Activated naive CD4-positive, alpha-beta T cell treated with anti-CD3 and anti-CD28 coated beads, Interleukin-2, amount 10 ng/mL, durations not matched to agents 7 days and 5 days (primary cell): Measurements from ENCODE around the gene HRH3.

Experiments
- CTCF ChIA-PET: fragments of 350-600 bp; sonication (Branson Sonifier 250); formaldehyde crosslinking; loops from one replicate; lab custom pipeline; 2021; ENCODE audit warnings: antibody characterized with exemption; lab: Charles Lee
- DNase-seq: peaks from one replicate; pipeline ENCODE4 v3.0.0-alpha.2; 2020
- H3K27ac Mint-ChIP-seq: one replicate; pipeline ENCODE4 v1.8.0; 2021; ENCODE audit warnings: mild to moderate bottlenecking, moderate library complexity, mixed read lengths
- H3K27me3 Mint-ChIP-seq: one replicate; pipeline ENCODE4 v1.8.0; 2021; ENCODE audit warnings: mild to moderate bottlenecking, mixed read lengths
- H3K36me3 Mint-ChIP-seq: one replicate; pipeline ENCODE4 v1.8.0; 2021; ENCODE audit warnings: mixed read lengths
- H3K4me1 Mint-ChIP-seq: one replicate; pipeline ENCODE4 v1.8.0; 2021; ENCODE audit warnings: mixed read lengths
- H3K4me3 Mint-ChIP-seq: one replicate; pipeline ENCODE4 v1.8.0; 2021; ENCODE audit warnings: mild to moderate bottlenecking, moderate library complexity, mixed read lengths
- H3K9me3 Mint-ChIP-seq: one replicate; pipeline ENCODE4 v1.8.0; 2021; ENCODE audit warnings: mixed read lengths

The HRH3 gene

DNA sequence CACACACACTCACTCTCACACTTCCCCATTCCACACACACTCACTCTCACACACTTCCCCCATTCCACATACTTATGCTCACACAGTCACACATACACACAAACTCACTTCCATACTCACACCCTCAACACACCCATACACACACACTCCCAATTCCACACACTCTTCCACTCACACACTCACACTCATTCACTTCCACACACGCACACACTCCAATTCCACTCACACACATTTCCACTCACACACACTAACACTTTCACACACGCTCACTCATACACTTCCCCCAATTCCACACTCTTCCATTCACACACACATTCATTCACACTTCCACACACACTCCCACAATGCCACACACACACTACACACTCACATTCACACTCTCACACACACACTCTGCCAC is 10.2 kb upstream of the HRH3 start:
- DNase-seq = no peak
- no peaks in the 10 kb centered on the region for H3K36me3 Mint-ChIP-seq
- H3K9me3 Mint-ChIP-seq = no peaks in the 10 kb centered on the region
- CTCF ChIA-PET = no interaction called here
- no peak overlapping the region for H3K27ac Mint-ChIP-seq
- peaks cover 24% of the 10 kb centered on the region for H3K27me3 Mint-ChIP-seq
- H3K4me1 Mint-ChIP-seq = no peaks in the 10 kb centered on the region
- H3K4me3 Mint-ChIP-seq = no peak overlapping the region

DNA sequence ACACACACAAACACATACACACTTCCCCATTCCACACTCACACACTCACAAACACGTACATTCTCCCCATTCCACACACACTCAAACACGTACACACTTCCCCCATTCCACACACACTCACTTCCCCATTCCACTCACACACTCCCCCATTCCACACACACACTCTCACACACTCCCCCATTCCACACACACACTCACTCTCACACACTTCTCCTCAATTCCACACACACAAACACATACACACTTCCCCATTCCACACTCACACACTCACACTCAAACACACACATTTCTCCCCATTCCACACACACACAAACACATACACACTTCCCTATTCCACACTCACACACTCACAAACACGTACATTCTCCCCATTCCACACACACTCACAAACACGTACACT is 9.6 kb upstream of the HRH3 start:
- peaks cover 31% of the 10 kb centered on the region for H3K27me3 Mint-ChIP-seq
- no peak overlapping the region for H3K27ac Mint-ChIP-seq
- CTCF ChIA-PET = no interaction called here
- H3K36me3 Mint-ChIP-seq = no peaks in the 10 kb centered on the region
- no peak overlapping the region for H3K4me3 Mint-ChIP-seq
- no peak for DNase-seq
- no peaks in the 10 kb centered on the region for H3K4me1 Mint-ChIP-seq
- no peaks in the 10 kb centered on the region for H3K9me3 Mint-ChIP-seq

- no peak for DNase-seq
- H3K4me1 Mint-ChIP-seq = no peaks in the 10 kb centered on the region
- H3K27ac Mint-ChIP-seq = no peak overlapping the region
- H3K4me3 Mint-ChIP-seq = no peak overlapping the region
- H3K27me3 Mint-ChIP-seq = peaks cover 33% of the 10 kb centered on the region
- no peaks in the 10 kb centered on the region for H3K9me3 Mint-ChIP-seq
- CTCF ChIA-PET = no interaction called here
- no peaks in the 10 kb centered on the region for H3K36me3 Mint-ChIP-seq
Observed at GRCh38 chr20:62228982-62229545, 9.0 kb upstream of the HRH3 start.

DNA sequence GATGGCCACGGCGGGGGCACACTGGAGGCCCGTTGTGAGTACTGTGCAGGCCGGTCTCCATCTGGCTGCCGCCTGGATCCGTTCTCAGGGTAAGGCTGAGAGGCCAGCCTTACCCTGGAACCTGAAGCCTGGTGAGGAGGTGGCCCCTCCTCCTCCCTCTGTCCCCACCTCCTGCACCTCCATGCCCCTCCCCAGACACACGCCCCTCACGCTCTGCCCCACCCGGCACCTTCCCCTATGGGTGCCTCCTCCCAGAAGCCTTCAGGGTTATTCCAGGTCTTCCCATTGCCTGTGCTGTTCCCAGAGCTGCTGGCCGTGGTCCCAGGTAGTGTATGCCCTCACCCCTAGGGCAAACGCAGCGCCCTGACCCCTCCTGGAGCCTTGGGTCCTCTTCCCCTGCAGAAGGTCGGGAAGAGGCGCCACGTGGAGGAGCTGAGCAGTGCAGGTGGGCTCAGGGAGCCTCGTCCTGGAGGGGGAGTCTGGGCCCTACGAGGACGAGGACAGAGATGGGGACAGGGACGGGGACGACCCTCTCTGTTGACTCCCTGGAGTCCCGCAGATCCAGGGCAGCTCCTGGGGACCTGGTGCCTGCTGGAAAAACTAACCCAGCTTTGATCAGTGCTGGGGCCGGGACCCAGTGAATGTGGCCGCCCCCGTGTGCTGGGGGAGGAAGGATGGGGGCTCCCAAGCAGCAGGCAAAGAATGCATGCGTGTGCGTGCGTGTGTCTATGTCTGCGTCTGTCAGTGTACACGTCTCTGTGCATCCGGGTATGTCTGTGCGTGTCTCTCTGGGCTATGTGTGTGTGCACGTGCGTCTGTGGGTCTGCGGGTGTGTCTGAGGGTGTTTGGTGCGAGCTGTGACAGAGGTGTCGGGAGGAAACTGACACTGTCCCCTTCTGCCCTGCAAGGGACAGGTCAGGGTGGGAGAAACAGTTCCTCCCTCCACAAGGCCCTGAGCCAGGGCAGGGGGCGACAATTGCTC is 8.2 kb upstream of the HRH3 start:
- Mint-ChIP-seq H3K27ac (no peak overlapping the region), H3K36me3 (no peaks in the 10 kb centered on the region), H3K27me3 (peaks cover 36% of the 10 kb centered on the region), H3K4me1 (no peaks in the 10 kb centered on the region), H3K9me3 (no peaks in the 10 kb centered on the region), H3K4me3 (no peak overlapping the region)
- no peak for DNase-seq
- CTCF ChIA-PET = no interaction called here

GRCh38 chr20:62227591-62227976 is 7.5 kb upstream of the HRH3 start:
- CTCF ChIA-PET = no interaction called here

GRCh38 chr20:62226707-62227590 is 6.9 kb upstream of the HRH3 start:
- Mint-ChIP-seq H3K4me3 (no peak overlapping the region), H3K27me3 (peaks cover 44% of the 10 kb centered on the region), H3K4me1 (no peaks in the 10 kb centered on the region), H3K9me3 (no peaks in the 10 kb centered on the region), H3K27ac (no peak overlapping the region), H3K36me3 (no peaks in the 10 kb centered on the region)
- no peak for DNase-seq
- CTCF ChIA-PET = no interaction called here

More at GRCh38 chr20:62227591-62227976, 7.5 kb upstream of the HRH3 start:
- DNase-seq = no peak
- Mint-ChIP-seq H3K27me3 (peaks cover 42% of the 10 kb centered on the region), H3K9me3 (no peaks in the 10 kb centered on the region), H3K4me3 (no peak overlapping the region), H3K4me1 (no peaks in the 10 kb centered on the region), H3K27ac (no peak overlapping the region), H3K36me3 (no peaks in the 10 kb centered on the region)

GRCh38 chr20:62225820-62226635 is 6.0 kb upstream of the HRH3 start:
- Mint-ChIP-seq H3K4me3 (no peak overlapping the region), H3K27me3 (peaks cover 52% of the 10 kb centered on the region), H3K4me1 (peaks cover under 1% of the 10 kb centered on the region), H3K9me3 (no peaks in the 10 kb centered on the region), H3K27ac (no peak overlapping the region), H3K36me3 (no peaks in the 10 kb centered on the region)
- DNase-seq = no peak
- CTCF ChIA-PET = no interaction called here

DNA sequence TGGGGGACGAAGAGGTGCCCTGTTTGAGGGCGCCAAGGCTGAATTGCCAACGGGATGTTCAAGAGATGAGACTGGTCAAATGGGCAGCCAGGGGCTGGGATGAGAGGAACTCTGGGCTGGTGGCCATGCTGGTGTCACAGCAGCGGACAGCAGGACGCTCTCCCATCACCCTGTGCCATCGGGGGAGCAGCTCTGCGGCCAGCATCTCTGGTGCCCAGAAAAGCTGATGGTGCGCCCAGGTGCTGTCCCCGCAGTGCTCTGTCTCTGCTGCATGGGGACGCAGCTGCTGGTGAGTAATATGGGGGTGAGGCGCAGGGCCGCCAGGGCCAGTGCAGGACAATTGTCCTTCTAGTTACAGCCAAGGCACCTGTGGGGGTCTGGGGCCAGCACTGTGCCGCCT is 4.9 kb upstream of the HRH3 start:
- Mint-ChIP-seq H3K4me3 (no peak overlapping the region), H3K4me1 (peaks cover 4% of the 10 kb centered on the region), H3K9me3 (no peaks in the 10 kb centered on the region), H3K27me3 (peaks cover 59% of the 10 kb centered on the region), H3K36me3 (no peaks in the 10 kb centered on the region), H3K27ac (no peak overlapping the region)
- CTCF ChIA-PET = no interaction called here
- DNase-seq = no peak

- CTCF ChIA-PET = no interaction called here
- Mint-ChIP-seq H3K9me3 (no peaks in the 10 kb centered on the region), H3K27me3 (peaks cover 64% of the 10 kb centered on the region), H3K4me1 (peaks cover 4% of the 10 kb centered on the region), H3K4me3 (no peak overlapping the region), H3K27ac (no peak overlapping the region), H3K36me3 (no peaks in the 10 kb centered on the region)
- no peak for DNase-seq
Observed at GRCh38 chr20:62224113-62224855, 4.2 kb upstream of the HRH3 start.

DNA sequence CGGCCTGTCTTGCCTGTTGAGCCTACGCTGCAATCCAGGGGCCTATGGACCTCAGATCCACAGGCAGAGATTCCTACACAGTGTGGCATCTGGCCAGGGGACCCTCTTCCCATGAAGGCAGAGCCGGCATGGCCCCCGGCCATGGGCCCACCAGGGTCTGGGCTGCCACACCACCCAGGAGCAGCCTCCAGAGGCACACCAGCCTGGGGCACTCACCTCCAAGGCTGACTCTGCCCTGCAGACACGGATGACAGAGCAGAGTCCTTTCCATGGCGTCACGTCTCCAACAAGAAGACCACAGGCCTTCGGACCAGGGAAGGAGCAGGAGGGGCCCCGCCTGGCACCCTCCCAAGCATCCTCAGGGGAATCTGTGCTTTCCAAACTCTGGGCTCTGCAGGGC is 3.5 kb upstream of the HRH3 start:
- H3K27ac Mint-ChIP-seq = no peak overlapping the region
- H3K4me3 Mint-ChIP-seq = no peak overlapping the region
- H3K27me3 Mint-ChIP-seq = peaks cover 71% of the 10 kb centered on the region
- no peak for DNase-seq
- no peaks in the 10 kb centered on the region for H3K36me3 Mint-ChIP-seq
- CTCF ChIA-PET = no interaction called here
- H3K4me1 Mint-ChIP-seq = peaks cover 4% of the 10 kb centered on the region
- no peaks in the 10 kb centered on the region for H3K9me3 Mint-ChIP-seq

DNA sequence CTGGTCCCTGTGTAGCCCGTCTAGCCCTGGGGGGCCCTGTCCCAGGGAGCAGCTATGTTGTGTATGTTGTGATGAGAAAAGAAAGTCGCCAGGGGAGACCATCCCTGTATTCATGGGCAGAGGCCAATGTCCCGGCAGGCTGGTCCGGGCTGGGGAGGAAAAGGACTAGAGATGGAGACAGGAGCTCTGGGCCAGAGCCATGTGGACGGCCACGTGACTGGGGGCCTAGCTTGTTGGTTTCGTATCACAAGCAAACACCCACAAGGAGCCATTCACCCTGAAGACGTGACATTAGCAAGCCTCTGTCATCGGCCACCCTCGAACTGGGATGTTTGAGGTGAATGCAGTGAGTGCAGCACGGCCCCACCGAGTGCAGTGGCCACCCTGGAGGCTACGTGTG is 2.9 kb upstream of the HRH3 start:
- no peaks in the 10 kb centered on the region for H3K9me3 Mint-ChIP-seq
- peaks cover 77% of the 10 kb centered on the region for H3K27me3 Mint-ChIP-seq
- no peaks in the 10 kb centered on the region for H3K36me3 Mint-ChIP-seq
- CTCF ChIA-PET = no interaction called here
- H3K27ac Mint-ChIP-seq = no peak overlapping the region
- H3K4me3 Mint-ChIP-seq = no peak overlapping the region
- DNase-seq = no peak
- H3K4me1 Mint-ChIP-seq = peaks cover 4% of the 10 kb centered on the region

DNA sequence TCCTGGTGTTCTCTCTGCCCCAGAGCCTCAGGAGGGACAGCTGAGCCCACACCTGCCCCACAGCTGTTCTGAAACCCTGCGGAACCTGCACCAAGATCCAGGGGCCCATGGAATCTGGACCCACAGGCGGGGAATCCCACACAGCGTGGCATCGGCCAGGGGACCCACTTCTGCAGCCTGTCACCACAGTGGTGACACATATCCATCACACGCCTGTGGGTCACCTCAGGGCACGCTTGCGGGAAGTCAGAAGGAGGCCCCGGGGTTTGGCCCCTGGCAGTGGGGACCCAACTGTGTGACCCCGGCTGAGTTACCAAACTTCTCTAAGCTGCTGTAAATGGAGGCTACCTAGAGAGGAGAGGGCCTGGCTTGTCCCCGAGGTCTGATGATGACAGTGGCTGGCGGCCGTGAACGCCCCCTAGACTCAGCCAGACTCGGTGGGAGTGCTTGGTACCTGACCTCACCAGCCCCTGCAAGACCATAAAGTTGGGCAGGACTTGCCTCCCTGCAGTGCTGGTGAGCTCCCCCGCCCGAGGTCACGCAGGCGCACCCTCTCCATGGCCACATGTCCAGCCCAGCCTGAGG is 2.3 kb upstream of the HRH3 start:
- no peak for DNase-seq
- no peaks in the 10 kb centered on the region for H3K36me3 Mint-ChIP-seq
- CTCF ChIA-PET = no interaction called here
- H3K4me1 Mint-ChIP-seq = peaks cover 4% of the 10 kb centered on the region
- H3K4me3 Mint-ChIP-seq = no peak overlapping the region
- no peaks in the 10 kb centered on the region for H3K9me3 Mint-ChIP-seq
- no peak overlapping the region for H3K27ac Mint-ChIP-seq
- H3K27me3 Mint-ChIP-seq = peaks cover 83% of the 10 kb centered on the region
